AG09309 (cell line): ENCODE measurements around the gene TMEM234.

ENCODE experiments used
- DNase-seq: peaks from one replicate; pipeline ENCODE4 v3.0.0-alpha.2; 2010; ENCODE audit warnings: low read depth
- H3K4me3 ChIP-seq: 2 replicates; pipeline ENCODE4 v1.5.1; 2011; ENCODE audit warnings: mild to moderate bottlenecking, low read depth, low read length, moderate library complexity; ENCODE audit not compliant: control insufficient read depth
- TF ChIP-seq, protein P1 (sequence below): IDR thresholded peaks from 2 replicates; pipeline ENCODE4 v1.5.1; 2011; ENCODE audit warnings: mild to moderate bottlenecking, low read depth, low read length, inconsistent platforms; ENCODE audit not compliant: insufficient read depth, control insufficient read depth; ENCODE audit errors: missing control alignments

The TMEM234 gene

DNA sequence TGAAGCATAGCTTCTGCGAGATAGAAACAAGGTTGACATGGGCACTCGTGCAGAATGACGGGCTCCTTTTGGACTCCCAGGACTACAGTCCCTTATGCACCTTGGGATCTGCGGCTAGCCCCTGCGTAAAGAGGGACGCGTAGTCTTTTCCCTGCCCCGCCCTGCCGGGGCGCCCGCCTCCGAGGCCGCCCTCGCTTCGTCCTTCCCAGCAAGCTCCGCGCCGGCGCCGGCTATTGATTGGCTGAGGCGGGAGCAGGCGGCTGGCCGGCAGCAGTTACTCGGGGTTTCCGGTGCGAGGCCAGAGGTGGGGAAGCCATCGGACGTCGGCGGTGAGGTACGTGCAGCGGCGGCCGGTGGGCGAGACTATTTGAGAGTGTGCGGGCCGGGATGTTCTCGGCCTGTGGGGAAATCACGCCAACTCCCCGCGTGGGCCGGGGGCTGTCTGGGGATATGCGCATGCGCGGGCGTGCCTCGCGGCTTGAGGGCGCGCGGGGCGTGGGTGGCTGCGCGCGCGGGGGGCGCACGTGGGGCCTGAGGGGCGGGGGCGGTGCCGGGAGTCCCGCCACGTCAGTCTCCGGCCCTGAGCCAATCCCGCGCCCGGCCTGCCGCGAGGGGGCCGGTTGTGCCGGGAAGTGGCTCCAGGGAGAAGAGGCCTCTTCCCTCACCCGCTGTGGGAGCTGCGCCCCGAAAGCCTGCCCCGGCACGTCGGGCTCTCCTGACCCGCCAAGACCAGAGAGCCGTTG is 42.5 kb downstream of the TMEM234 start, which contains the start of gene TXLNA:
Gene TXLNA (plus strand): TSS at position 233 of the 743 bp plus-strand sequence. CDS start 671 bp downstream, outside the sequence.
- no peak for DNase-seq
- TF ChIP-seq, protein P1, sequence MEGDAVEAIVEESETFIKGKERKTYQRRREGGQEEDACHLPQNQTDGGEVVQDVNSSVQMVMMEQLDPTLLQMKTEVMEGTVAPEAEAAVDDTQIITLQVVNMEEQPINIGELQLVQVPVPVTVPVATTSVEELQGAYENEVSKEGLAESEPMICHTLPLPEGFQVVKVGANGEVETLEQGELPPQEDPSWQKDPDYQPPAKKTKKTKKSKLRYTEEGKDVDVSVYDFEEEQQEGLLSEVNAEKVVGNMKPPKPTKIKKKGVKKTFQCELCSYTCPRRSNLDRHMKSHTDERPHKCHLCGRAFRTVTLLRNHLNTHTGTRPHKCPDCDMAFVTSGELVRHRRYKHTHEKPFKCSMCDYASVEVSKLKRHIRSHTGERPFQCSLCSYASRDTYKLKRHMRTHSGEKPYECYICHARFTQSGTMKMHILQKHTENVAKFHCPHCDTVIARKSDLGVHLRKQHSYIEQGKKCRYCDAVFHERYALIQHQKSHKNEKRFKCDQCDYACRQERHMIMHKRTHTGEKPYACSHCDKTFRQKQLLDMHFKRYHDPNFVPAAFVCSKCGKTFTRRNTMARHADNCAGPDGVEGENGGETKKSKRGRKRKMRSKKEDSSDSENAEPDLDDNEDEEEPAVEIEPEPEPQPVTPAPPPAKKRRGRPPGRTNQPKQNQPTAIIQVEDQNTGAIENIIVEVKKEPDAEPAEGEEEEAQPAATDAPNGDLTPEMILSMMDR = no peak
- peak within 1 kb of the TSS; percentile 85 for H3K4me3 ChIP-seq

DNA sequence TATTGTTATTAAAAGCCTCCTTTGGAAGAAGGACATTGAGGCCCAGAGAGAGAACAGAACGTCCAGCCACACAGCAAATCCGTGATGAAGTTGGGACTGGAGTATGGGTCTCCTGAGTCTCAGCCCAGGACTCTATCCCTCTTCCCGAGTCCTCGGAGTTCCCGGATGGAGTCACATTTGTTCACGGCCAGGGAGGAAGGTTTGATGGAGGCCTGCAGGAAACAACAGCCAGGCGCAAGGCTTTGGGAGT is 43.0 kb downstream of the TMEM234 start:
- no peak for DNase-seq
- TF ChIP-seq, protein P1 = no peak
- H3K4me3 ChIP-seq = peak overlapping the region; percentile 85

DNA sequence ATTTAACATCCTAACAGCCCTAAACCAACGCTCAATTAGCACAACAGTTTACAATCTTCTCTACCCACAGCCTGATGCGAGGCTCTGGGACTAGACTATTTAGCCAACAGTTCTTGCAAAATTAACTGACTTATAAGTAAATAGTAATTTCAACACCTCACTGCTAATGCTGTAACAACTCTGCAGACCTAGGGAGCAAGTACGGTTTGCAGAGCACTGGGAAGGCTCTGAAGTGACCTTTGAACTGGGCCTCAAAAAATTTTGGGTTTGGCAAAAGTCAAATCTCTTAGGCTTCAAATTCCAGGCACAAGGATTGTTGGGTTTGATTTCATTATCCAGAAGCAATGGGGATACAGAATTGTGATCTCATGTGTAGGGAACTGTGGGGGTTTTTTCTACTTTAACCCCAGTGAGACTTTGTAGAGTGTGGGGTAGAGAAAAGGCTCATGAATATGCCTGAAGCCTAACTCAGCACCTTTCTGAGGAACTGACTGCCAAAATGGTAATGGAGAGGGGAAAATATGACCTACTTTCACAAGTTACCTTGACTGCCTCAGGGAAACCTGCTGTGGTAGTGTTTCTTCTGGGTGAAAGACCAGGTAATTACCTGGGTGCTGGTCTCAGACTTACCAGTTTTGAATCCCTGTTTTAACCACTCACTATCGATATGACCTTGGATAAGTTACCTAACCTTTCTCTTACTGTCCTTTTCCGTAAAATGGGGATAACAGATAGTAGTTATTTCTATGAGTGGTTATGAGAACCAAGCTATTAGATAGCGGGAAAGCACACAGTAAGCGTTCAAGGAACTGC is 43.6 kb downstream of the TMEM234 start:
- TF ChIP-seq, protein P1 = no peak
- no peak for DNase-seq
- H3K4me3 ChIP-seq = no peak overlapping the region

DNA sequence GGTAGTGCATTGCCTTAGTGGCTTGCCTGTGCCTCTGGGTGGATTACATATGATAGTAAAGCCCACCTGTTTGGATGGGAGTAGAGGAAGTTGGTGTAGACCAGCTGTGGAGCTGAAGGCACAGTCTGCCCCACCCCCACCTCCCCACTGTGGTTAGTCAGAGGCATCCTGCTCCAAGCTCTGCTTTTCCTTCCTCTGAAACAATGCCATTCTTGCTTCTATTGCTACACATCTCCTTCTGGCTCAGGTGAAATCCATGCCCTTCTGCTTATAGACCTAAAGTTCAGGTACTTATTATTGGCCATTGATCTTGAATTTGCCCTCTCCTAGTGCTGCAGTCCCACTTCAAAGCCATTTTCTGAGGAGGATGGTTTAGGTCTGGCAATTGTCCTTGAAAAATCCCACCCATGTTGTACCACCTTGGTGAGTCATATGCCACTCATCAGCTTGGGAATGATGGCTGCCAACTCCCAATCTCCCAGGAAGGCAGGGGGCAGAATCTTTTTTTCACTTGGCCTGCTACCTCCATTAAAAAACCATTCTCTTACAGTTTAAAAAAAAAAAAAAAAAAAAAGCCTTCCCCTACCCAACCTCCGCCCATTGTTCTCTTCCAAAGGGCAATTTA is 49.4 kb downstream of the TMEM234 start:
- no peak overlapping the region for H3K4me3 ChIP-seq
- TF ChIP-seq, protein P1 = no peak
- DNase-seq = no peak

DNA sequence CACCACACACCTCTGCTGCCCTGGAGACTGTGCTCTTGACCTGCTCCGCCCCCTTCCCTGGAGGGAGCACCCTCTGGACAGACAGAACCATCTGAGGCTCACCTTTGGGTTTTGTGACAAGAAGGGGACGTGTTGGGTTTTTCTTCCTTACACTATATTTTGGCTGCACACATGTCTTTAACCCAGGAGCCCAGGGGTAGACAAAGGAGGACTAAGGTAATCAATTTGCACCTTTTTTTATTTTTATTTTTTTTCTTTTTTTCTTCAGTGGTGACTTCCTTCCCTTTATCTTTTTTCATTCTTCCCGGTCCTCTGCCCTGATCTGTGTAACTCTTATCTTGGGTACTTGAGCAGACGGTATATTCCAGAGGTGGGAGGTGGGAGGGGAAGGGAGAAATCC is 51.2 kb downstream of the TMEM234 start:
- DNase-seq = no peak
- H3K4me3 ChIP-seq = no peak overlapping the region
- TF ChIP-seq, protein P1 = no peak
